Esophagus squamous epithelium (tissue), 4 donors: ENCODE data around the gene ANK3.

Source experiments
- CTCF ChIP-seq, 6 experiments: fragments of 450-650 bp in 4 of 6; fragments of 200-600 bp in 2 of 6; sonication (generic) in 2 of 6; IDR thresholded peaks; one replicate each; pipeline ENCODE4 v1.5.1; 2016 to 2019; ENCODE audit warnings: antibody characterized with exemption in 6 of 6, mild to moderate bottlenecking in 4 of 6, moderate library complexity in 4 of 6
- POLR2A ChIP-seq, 4 donors: fragments of 450-650 bp; IDR thresholded peaks; one replicate each; pipeline ENCODE4 v1.6.1; 2017; ENCODE audit warnings: antibody characterized with exemption in 4 of 4, mild to moderate bottlenecking in 4 of 4, moderate library complexity in 3 of 4

- TF ChIP-seq CTCF (IDR thresholded peaks at IDR 0.05) (no peak), POLR2A (IDR thresholded peaks at IDR 0.05) (no peak)
These were observed 43.0 kb downstream of the ANK3 start for GRCh38 chr10:60346661-60347060.
